ENCODE data around the gene MPG. TPM values are rescaled to one million over a fixed set of nuclear protein-coding genes. Genes with fewer than 3 reads are reported as not detected.

Gene MPG
- total RNA-seq, 1 donor from 2014 or later, result 78.6 TPM

DNA sequence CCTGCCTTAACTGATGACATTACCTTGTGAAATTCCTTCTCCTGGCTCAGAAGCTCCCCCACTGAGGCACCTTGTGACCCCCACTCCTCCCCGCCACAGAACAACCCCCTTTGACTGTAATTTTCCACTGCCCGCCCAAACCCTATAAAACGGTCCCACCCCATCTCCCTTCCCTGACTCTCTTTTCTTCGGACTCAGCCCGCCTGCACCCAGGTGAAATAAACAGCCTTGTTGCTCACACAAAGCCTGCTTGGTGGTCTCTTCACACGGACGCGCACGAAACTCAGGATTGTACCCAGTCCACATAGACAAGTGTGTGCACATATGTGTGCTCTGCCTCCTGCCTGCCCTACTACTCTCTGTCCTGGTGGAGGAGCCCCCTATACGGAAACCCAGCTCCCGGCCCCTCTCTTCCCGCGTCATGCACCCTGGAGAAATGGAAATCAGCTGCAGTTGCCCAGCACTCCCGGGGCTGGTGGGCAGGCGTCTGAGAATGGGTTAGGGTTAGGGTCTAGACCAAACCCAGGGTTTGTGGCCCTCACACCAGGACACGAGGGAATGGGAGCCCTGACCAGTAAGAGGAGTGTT is 3.2 kb upstream of the MPG start:
- Mint-ChIP-seq H3K27me3 (ENCODE audit: low read depth) (peaks cover 39% of the 10 kb centered on the region), H3K9me3 (no peaks in the 10 kb centered on the region), H3K4me3 (ENCODE audit: low read depth) (no peak overlapping the region), H3K27ac (no peak overlapping the region), H3K36me3 (ENCODE audit: low read depth) (peaks cover 4% of the 10 kb centered on the region), H3K4me1 (ENCODE audit: low read depth) (peaks cover 26% of the 10 kb centered on the region)
- no peak for DNase-seq (ENCODE audit: low spot score)
- intact Hi-C loops (cut with micrococcal nuclease), result no loop called here

DNA sequence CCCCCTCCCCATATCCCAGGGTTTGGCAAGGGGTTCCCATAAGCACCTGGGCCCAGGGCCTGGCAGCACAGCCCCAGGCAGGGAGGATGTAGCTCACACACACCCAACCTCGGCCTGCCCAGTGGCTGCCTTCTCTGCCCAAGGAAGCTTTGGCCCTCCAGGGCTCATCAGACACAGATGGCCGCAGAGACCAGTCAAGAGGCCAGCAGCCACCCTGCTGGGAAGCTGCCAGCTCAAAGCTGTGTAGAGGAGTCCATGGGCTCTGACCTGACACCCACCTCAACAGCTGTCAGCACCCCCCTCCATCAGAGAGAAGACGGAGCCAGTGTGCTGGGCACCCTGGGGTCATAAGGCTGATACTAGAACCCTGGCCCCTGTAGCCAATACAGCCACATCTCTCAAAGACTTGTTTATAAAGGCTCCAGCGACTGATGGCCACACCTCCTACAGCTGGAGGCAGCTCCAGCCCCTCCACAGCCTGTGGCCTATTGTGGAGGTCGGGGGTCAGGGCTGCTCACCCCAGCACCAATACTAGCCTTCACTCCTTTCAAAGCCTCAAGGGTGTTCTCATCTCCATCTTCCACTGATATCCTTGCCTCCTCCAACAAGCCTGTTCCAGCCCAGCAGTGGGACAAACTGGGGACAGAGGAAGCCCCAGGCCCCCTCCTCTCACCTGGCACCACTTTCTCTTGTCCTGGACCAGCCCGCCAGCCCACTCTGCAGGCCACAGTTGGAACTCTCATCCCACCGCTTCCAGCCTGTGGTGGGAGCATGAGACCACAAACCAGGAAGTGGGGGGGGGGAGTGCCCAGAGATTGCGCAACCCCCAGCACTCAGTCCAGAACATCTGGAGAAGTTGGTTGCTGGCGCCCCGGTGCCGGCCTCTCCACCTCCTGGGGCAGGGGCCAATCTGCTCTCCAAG is 2.2 kb upstream of the MPG start:
- Mint-ChIP-seq H3K27ac (no peak overlapping the region), H3K4me1 (ENCODE audit: low read depth) (peaks cover 26% of the 10 kb centered on the region), H3K9me3 (no peaks in the 10 kb centered on the region), H3K4me3 (ENCODE audit: low read depth) (peak overlapping the region; percentile 80), H3K36me3 (ENCODE audit: low read depth) (peaks cover 11% of the 10 kb centered on the region), H3K27me3 (ENCODE audit: low read depth) (peaks cover 29% of the 10 kb centered on the region)
- intact Hi-C loops (cut with micrococcal nuclease), result no loop called here
- DNase-seq (ENCODE audit: low spot score), result no peak

DNA sequence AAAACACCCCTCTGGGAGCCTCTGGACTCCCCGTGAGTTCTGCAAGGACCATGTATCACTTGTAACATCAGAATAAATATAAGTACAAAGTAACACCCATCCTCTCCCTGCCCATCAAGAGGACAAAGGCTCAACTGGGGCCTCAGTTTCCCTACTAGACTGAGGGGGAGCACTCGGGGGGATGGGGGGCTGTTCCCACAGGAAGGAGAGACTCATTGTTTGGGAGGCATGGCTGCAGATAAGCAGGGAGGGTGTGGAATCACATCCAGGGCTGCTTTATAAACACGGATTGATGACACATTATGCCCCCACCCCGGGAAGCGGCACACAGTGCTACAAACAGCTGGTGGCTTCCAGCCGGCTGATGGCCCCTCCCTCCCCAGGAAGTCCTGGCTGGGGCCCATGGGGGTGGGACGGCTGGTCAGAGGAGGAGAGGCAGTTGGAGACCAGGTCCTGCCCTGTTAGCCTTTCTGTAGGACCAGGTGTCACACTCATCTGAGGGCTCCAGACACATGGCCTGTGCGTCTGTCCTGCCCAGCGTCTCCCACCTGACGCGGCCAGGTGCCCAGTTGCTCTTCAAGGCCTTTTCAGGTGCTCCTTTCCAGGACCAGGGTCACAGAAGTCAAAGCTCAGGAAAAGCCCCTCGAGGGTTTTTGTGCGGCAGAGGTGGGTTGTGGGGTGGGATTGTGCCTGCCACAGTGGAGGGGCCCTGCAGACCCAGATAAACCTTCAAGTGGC is 1.3 kb upstream of the MPG start:
- H3K4me3 Mint-ChIP-seq (ENCODE audit: low read depth), result peak overlapping the region; percentile 80
- no peaks in the 10 kb centered on the region for H3K9me3 Mint-ChIP-seq
- H3K36me3 Mint-ChIP-seq (ENCODE audit: low read depth), result peaks cover 14% of the 10 kb centered on the region
- peaks cover 25% of the 10 kb centered on the region for H3K27me3 Mint-ChIP-seq (ENCODE audit: low read depth)
- no peak for DNase-seq (ENCODE audit: low spot score)
- intact Hi-C loops (cut with micrococcal nuclease), result no loop called here
- peak overlapping the region; percentile 74 for H3K27ac Mint-ChIP-seq
- H3K4me1 Mint-ChIP-seq (ENCODE audit: low read depth), result peaks cover 26% of the 10 kb centered on the region

DNA sequence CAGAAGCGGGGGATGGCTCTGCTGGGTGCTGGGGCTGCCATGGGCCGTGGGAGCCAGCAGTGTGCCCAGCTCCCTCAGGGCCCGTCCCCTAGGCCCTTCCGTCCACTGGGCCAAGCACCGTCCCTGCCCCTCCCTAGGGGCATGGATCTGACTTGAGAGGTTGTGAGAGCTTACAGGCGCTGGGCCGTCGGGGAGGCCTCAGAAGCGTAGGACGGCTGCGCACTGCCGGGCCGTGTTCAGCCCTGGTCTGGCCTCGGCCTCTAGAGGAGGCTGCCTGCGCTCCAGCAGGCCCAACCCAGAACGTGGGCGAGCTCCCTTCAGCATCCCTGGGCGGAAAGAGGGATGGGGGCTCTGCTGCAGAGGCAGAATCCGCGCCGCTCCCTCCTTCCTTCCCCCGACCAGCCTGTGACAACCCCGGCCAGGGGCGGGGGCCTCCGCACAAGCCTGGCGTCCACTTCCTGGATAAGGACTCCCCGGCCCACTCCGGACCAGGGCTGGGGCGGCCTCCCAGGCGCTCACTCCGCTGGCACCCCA is 685 bp upstream of the MPG start:
- intact Hi-C loops (cut with micrococcal nuclease), result no loop called here
- peaks cover 26% of the 10 kb centered on the region for H3K4me1 Mint-ChIP-seq (ENCODE audit: low read depth)
- H3K9me3 Mint-ChIP-seq, result no peaks in the 10 kb centered on the region
- DNase-seq (ENCODE audit: low spot score), result peak; percentile 31
- peaks cover 23% of the 10 kb centered on the region for H3K27me3 Mint-ChIP-seq (ENCODE audit: low read depth)
- H3K4me3 Mint-ChIP-seq (ENCODE audit: low read depth), result peak overlapping the region; percentile 80
- H3K36me3 Mint-ChIP-seq (ENCODE audit: low read depth), result peaks cover 14% of the 10 kb centered on the region
- H3K27ac Mint-ChIP-seq, result peak overlapping the region; percentile 74

DNA sequence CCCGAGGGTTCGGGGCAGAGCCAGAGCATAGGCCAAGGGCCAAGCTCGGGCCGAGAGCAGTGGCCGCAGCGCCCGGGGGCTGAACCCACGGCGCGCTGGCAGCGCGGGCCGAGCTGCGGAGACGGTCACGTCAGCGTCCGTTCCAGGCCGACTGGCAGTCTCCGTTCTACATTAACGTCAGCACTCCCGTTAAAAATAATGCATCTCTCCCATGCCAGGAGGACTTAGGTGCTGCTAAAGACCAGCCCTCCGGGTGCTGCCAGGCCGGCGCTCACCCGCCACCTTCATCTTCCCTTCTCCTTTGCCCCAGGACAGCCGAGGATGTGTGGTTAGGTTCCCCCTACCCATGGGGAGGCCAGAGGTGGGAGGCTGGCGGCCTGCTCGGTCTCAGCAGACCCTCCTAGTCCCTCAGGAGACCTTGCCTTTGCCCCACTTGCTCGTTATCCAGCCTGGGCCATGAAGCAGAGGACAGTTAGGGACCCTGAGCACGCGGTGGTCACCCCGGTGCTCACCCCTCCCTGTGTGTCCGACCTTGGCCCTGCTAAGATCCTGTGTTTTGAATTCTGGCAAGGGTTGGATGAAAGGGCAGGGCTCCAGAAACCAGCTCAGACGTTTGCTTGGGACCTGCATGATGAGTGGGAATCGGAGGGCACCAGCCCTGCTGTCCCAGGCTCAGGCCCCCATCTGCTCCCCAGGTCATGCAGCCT is 572 bp downstream of the MPG start:
- H3K36me3 Mint-ChIP-seq (ENCODE audit: low read depth), result peaks cover 14% of the 10 kb centered on the region
- H3K4me1 Mint-ChIP-seq (ENCODE audit: low read depth), result peaks cover 24% of the 10 kb centered on the region
- no peak for DNase-seq (ENCODE audit: low spot score)
- H3K27me3 Mint-ChIP-seq (ENCODE audit: low read depth), result peaks cover 15% of the 10 kb centered on the region
- peak overlapping the region; percentile 83 for H3K27ac Mint-ChIP-seq
- intact Hi-C loops (cut with micrococcal nuclease), result loop anchor here (2.0 kb wide), 1 partner anchor 26 kb away; the partner anchor contains the start of genes POLR3K and SNRNP25
- peak overlapping the region; percentile 92 for H3K4me3 Mint-ChIP-seq (ENCODE audit: low read depth)
- H3K9me3 Mint-ChIP-seq, result no peaks in the 10 kb centered on the region

DNA sequence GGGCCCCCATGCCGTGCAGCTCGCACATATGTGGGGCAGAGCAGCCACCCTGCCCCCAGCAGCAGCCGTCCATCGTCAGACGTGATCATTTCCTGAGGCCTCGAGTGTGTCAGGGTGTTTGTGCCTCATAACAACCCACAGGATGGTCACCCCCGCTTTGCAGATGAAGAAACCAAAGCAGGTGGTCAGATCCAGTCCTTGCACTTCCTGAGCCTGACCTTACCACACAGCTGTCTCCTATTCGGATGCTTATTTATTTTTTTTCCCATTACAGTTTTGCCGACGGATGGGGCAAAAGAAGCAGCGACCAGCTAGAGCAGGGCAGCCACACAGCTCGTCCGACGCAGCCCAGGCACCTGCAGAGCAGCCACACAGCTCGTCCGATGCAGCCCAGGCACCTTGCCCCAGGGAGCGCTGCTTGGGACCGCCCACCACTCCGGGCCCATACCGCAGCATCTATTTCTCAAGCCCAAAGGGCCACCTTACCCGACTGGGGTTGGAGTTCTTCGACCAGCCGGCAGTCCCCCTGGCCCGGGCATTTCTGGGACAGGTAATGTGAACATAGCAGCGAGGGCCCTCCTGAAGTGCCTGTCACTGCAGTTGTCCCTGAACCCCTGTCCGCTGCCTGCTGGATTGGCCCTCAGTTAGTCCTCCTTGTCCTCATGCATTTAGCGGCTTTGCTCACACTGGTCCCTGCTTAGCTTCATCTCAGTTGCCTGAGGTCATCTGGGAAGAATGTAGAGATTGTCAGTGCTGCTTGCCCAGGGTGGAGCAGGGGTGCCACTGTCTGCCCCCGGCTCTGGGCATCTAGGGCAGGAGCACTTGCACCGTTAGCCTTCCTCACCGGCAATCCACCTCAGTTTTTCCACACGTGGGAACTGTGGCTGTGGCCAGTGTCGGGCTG is 1.4 kb downstream of the MPG start:
- DNase-seq (ENCODE audit: low spot score), result no peak
- Mint-ChIP-seq H3K4me3 (ENCODE audit: low read depth) (peak overlapping the region; percentile 92), H3K9me3 (no peaks in the 10 kb centered on the region), H3K4me1 (ENCODE audit: low read depth) (peaks cover 30% of the 10 kb centered on the region), H3K27me3 (ENCODE audit: low read depth) (peaks cover 8% of the 10 kb centered on the region), H3K27ac (peak overlapping the region; percentile 83), H3K36me3 (ENCODE audit: low read depth) (peaks cover 21% of the 10 kb centered on the region)
- intact Hi-C loops (cut with micrococcal nuclease), result loop anchor here (2.0 kb wide), 1 partner anchor 27 kb away; the partner anchor contains the start of genes POLR3K and SNRNP25

DNA sequence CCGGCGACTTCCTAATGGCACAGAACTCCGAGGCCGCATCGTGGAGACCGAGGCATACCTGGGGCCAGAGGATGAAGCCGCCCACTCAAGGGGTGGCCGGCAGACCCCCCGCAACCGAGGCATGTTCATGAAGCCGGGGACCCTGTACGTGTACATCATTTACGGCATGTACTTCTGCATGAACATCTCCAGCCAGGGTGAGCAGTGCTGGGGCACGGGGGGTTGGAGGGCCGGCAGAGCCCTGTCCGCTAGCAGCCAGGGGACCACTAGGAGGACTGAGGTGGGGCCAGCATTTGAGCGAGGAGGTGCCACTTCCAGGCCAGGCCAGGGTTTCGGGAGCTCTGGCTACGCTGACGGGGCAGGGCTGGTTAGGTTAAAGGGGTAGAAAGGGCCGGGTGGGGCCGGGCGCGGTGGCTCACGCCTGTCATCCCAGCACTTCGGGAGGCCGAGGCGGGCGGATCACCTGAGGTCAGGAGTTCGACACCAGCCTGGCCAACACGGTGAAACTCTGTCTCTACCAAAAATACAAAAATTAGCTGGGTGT is 5.1 kb downstream of the MPG start:
- no peaks in the 10 kb centered on the region for H3K27me3 Mint-ChIP-seq (ENCODE audit: low read depth)
- H3K4me3 Mint-ChIP-seq (ENCODE audit: low read depth), result no peak overlapping the region
- H3K36me3 Mint-ChIP-seq (ENCODE audit: low read depth), result peaks cover 45% of the 10 kb centered on the region
- no peaks in the 10 kb centered on the region for H3K9me3 Mint-ChIP-seq
- intact Hi-C loops (cut with micrococcal nuclease), result no loop called here
- H3K4me1 Mint-ChIP-seq (ENCODE audit: low read depth), result peaks cover 24% of the 10 kb centered on the region
- H3K27ac Mint-ChIP-seq, result peak overlapping the region; percentile 71
- no peak for DNase-seq (ENCODE audit: low spot score)

DNA sequence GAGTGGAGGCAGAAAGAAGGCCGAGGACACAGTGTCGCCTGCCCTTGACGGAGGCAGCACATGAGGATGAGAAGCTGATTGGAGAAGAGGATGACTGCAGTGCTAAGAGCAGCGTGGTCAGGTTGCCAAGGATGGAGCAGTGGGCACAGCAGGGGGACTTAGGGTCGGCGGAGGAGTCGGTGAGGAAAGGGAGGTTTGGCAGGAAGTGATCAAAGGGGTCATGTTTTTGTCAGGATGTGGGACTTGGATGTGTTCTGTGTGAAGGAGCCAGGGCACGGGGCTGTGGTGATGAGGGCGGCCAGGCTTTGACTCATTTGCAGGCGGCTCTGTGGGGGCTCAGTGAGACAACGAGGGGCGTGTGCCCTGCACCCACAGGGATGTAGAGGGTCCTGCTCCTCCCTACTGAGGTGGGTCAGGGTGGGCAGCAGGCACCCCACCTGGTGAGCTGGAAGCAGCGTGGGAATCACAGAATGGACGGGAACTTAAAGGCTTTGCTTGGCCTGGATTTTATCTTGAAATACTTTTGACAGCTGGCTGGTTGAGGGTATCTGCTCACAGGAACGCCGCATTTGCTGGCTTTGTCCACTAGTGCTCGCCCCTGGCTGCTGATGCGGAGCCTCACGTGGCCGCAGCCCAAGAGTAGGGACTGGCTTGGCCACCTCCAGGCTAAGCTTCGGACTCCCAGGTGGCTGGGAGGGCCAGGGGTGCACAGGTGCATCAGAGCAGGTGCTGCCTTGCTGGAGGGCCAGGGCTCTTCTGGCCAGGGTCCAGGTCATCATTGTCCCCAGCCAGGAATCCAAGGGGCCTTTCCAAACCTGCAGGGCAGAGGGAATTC is 6.0 kb downstream of the MPG start:
- Mint-ChIP-seq H3K27me3 (ENCODE audit: low read depth) (no peaks in the 10 kb centered on the region), H3K36me3 (ENCODE audit: low read depth) (peaks cover 45% of the 10 kb centered on the region), H3K4me1 (ENCODE audit: low read depth) (peaks cover 22% of the 10 kb centered on the region), H3K27ac (peak overlapping the region; percentile 71), H3K4me3 (ENCODE audit: low read depth) (no peak overlapping the region), H3K9me3 (no peaks in the 10 kb centered on the region)
- intact Hi-C loops (cut with micrococcal nuclease), result no loop called here
- no peak for DNase-seq (ENCODE audit: low spot score)

DNA sequence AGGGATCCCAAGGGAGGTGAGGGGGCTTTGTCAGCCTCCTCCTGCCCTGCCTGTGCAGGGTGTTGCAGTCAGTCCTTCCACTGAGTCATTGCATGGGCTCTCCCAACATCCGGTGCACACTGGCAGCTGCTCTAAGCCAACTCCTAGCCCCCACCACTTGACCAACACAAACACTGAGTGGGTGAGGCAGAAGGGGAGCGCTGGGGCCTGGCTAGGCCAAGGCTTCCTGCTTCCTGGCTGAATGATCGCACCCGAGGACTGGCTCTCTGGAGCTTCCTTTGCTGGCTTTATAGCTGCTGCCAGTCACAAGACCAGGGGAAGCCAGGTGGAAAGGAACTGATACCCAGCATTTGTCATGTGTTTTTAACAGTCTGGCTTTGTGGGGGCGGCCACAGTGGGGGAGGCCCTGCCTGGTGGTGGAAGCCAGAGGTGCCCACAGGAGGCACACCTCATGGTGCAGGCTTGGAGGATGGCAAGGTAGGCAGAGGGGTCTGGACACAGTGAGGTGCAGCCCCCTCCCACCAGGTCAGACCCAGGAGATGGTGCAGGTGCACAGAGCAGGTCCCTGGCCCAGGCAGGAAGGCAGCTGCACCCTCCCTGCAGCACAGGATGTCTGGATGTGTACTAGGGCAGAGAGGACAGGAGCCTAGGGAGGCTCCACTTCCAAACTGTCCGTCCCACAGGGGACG is 6.8 kb downstream of the MPG start:
- Mint-ChIP-seq H3K36me3 (ENCODE audit: low read depth) (peaks cover 41% of the 10 kb centered on the region), H3K4me3 (ENCODE audit: low read depth) (peak overlapping the region; percentile 2), H3K27ac (peak overlapping the region; percentile 71), H3K9me3 (no peaks in the 10 kb centered on the region), H3K4me1 (ENCODE audit: low read depth) (peaks cover 15% of the 10 kb centered on the region), H3K27me3 (ENCODE audit: low read depth) (no peaks in the 10 kb centered on the region)
- DNase-seq (ENCODE audit: low spot score), result peak; percentile 36
- intact Hi-C loops (cut with micrococcal nuclease), result no loop called here

DNA sequence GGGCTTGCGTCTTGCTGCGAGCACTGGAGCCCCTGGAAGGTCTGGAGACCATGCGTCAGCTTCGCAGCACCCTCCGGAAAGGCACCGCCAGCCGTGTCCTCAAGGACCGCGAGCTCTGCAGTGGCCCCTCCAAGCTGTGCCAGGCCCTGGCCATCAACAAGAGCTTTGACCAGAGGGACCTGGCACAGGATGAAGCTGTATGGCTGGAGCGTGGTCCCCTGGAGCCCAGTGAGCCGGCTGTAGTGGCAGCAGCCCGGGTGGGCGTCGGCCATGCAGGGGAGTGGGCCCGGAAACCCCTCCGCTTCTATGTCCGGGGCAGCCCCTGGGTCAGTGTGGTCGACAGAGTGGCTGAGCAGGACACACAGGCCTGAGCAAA is 7.4 kb downstream of the MPG start:
- intact Hi-C loops (cut with micrococcal nuclease), result no loop called here
- H3K4me3 Mint-ChIP-seq (ENCODE audit: low read depth), result no peak overlapping the region

More for the DNA sequence above, 7.4 kb downstream of the MPG start:
- H3K27ac Mint-ChIP-seq, result peak overlapping the region; percentile 71
- no peaks in the 10 kb centered on the region for H3K27me3 Mint-ChIP-seq (ENCODE audit: low read depth)
- H3K36me3 Mint-ChIP-seq (ENCODE audit: low read depth), result peaks cover 42% of the 10 kb centered on the region
- peaks cover 15% of the 10 kb centered on the region for H3K4me1 Mint-ChIP-seq (ENCODE audit: low read depth)
- no peak for DNase-seq (ENCODE audit: low spot score)
- H3K9me3 Mint-ChIP-seq, result no peaks in the 10 kb centered on the region

All from activated T-helper 2 cell treated with anti-CD3 and anti-CD28 coated beads, Interferon-gamma antibody, Interleukin-2, Interleukin-4, amounts not matched to agents 10 μg/mL and 5 μg/mL and 100 μg/mL, durations not matched to agents 14 hours and 24 hours and 36 hours (primary cell).